Stimulated activated CD4-positive, alpha-beta T cell treated with anti-CD3 and anti-CD28 coated beads, Interleukin-15, amount 100 ng/mL, for 48 hours (primary cell): Measurements from ENCODE around the gene CEMIP.

Experiments
- DNase-seq, 2 donors: peaks; one replicate each; pipeline ENCODE4 v3.0.0-alpha.2; 2020; ENCODE audit warnings: low read depth in 2 of 2

CEMIP gene

GRCh38 chr15:80929689-80930088, 150.5 kb downstream of the CEMIP start:
- DNase-seq, result no peak

- no peak for DNase-seq
Measured at GRCh38 chr15:80931191-80931590, 152.0 kb downstream of the CEMIP start.

GRCh38 chr15:80931721-80932512, 152.7 kb downstream of the CEMIP start:
- no peak for DNase-seq

- no peak for DNase-seq
Measured at GRCh38 chr15:80932513-80932815, 153.3 kb downstream of the CEMIP start.

GRCh38 chr15:80932989-80933388, 153.8 kb downstream of the CEMIP start:
- no peak for DNase-seq

GRCh38 chr15:80934761-80935221, 155.6 kb downstream of the CEMIP start:
- no peak for DNase-seq

- no peak for DNase-seq
Measured at GRCh38 chr15:80936288-80937078, 157.3 kb downstream of the CEMIP start.

GRCh38 chr15:80937718-80938117, 158.5 kb downstream of the CEMIP start:
- no peak for DNase-seq

- DNase-seq, result no peak
Measured at GRCh38 chr15:80939216-80939615, 160.0 kb downstream of the CEMIP start.

GRCh38 chr15:80940331-80940730, 161.2 kb downstream of the CEMIP start:
- no peak for DNase-seq

- no peak for DNase-seq
Measured at GRCh38 chr15:80940851-80941250, 161.7 kb downstream of the CEMIP start.

- DNase-seq, result no peak
Measured at GRCh38 chr15:80942266-80942665, 163.1 kb downstream of the CEMIP start.

GRCh38 chr15:80942746-80943565, 163.8 kb downstream of the CEMIP start:
- no peak for DNase-seq

- DNase-seq, result no peak
Measured at GRCh38 chr15:80944818-80945217, 165.6 kb downstream of the CEMIP start.

- no peak for DNase-seq
Measured at GRCh38 chr15:80945605-80946004, 166.4 kb downstream of the CEMIP start.

- DNase-seq, result no peak
Measured at GRCh38 chr15:80946576-80946975, 167.4 kb downstream of the CEMIP start.

- no peak for DNase-seq
Measured at GRCh38 chr15:80948651-80949292, 169.6 kb downstream of the CEMIP start.

GRCh38 chr15:80949756-80950155, 170.6 kb downstream of the CEMIP start:
- no peak for DNase-seq

GRCh38 chr15:80950291-80951078, 171.3 kb downstream of the CEMIP start:
- DNase-seq, result no peak

GRCh38 chr15:80951941-80952340, 172.8 kb downstream of the CEMIP start:
- DNase-seq, result no peak
